T-helper 1 cell (primary cell): ENCODE measurements around the gene PRMT3.
"Not testable (repeated sequence)": the region's sequence is repeated elsewhere in the genome, so short reads cannot be mapped to it uniquely, and the experiment has no call there.

ENCODE experiments used
- DNase-seq, 5 donors: peaks; one replicate each; pipeline ENCODE4 v3.0.0-alpha.2; 2012 to 2020

PRMT3 gene

DNA sequence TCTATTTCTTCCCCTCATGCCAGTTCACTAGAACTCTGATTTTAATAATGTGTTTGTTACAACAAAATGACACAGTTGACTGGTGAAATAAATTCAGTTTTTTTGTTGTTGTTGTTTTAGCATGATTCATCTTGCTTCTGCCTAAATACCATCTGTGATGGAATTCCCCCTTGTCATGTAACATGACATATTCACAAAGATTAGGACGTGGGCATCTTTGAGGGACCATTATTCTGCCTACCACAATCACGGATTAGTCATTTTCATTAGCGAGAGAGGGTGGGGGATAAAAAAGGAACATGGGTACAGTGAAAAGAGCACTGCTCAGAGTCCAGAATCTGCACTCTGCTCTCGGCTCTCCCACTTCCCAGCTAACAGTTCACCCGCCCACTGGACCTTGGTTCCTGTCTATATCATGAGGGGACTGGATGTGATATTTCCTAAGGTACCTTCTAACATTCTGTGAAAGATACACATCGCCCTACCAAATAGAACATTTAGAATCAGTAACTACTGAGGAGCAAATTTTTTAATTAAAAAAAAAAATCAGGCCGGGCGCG lies 12.7 kb upstream of the PRMT3 start:
- no peak for DNase-seq

DNA sequence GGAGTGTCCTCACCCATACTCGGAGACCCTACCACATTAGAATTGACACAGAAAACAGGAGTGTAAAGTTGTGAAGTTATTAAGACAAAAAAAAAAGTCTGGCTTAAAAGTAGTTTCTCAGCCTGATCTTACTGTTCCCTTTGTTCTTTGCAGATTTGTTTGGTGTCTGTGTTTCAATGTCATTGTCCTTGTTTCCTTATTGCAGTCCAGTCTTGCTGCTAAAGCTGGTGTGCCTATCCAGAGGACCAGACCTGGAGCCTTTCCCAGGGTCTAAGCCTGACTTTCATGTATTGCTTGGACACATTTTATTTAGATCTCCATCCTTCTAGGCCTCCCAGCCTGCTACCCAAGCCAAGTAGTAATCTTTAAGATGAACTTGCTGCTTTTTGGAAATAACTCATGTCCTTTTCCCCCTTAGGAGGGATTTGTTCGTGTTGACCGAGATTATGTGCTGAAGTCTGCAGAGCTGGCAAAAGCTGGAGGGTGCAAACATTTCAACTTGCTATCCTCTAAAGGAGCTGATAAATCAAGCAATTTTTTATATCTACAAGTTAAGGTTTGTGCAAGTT lies 11.3 kb upstream of the PRMT3 start:
- no peak for DNase-seq

DNA sequence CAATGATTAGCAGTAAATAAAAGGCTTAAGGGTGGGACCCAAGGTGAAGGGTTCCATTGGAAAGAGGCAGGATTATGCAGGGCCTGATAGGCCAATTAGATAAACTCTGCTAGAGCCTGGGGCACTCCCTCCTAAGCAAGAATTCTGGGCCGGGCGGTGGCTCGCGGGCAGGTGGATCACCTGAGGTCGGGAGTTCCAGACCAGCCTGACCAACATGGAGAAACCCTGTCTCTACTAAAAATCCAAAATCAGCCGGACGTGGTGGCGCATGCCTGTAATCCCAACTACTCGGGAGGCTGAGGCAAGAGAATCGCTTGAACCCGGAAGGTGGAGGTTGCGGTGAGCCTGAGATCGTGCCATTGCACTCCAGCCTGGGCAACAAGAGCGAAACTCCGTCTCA lies 1.5 kb upstream of the PRMT3 start:
- DNase-seq = not testable (repeated sequence)

DNA sequence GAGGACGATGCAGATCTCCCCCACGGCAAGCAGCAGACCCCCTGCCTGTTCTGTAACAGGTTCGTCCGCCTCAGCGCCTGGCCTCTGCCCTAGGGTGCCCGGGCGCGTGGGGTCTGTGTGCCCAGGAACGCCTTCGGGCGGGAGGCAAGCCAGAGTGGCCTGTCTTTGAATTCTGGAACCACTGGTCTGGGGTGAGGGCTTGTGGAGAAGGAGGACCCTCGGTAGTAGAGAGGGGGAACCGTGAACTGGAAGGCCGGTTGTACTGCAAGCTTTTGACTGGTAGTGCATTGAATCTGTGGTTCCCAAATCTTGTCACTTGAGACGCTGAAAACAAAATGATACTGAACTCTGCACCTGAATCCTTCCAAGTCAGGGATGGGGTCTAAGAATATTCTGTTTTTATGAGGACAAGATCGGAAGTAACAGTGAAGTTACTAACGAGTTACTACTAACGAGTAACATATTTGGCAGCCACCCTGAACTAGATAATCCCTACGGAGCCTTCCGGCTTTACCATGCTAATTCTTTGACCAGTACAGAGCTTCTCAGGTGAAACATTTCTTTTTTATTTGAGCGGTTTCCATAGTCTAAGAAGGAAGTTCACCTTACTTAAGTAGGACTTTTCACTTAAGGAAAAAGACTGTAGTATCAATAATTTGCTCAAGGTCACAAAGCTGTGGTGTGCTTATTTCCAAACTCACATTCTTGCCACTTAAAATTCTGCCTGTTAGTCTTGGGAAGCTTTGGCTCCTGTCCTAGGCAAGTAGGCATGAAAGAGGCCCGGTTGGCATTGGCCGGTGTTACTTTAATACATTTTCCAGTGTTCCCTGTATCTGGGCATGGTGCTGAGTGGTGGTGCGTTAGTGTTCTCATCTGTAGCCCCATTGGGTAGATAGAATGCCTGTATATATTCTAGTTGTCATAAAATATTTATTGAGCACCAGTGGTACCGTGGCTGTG lies 860 bp downstream of the PRMT3 start:
- DNase-seq = no peak

DNA sequence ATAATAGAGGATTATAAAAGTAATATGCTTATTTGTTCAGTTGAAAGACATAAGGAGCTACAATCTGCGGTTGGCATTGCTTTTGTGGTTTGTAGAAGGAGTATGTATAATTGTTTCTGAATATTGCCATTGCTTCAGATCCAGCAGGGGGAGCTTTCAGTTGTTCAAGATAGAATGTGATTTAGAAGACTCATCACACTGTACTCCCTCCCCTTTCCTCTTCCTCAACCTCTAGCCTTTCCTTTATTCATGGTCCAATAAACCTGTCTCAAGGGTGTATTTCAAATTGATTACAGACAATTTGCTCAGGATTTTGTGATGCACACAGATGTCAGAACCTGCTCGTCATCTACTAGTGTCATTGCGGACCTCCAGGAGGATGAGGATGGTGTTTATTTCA lies 9.8 kb downstream of the PRMT3 start:
- peak in 2 of 5 donors; percentile 10 to 55 for DNase-seq

DNA sequence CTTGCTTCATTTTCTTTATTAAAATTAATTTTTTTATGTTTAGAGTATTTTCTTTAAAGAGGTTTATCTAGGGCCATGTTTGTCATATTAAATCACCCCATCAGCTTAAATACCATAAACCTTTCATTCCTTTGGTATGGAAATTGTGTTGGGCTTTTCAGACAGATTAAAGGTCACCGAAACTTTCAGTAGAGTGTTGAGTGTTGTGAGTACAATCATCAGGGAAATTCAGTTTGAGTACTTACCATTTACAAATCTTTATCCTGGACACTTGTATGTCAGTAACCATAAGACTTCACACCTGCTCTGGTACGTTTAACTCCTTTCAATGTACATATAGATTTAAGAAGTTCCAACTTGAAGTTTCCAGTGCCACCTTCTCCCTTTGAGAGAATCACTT lies 12.0 kb downstream of the PRMT3 start:
- no peak for DNase-seq

DNA sequence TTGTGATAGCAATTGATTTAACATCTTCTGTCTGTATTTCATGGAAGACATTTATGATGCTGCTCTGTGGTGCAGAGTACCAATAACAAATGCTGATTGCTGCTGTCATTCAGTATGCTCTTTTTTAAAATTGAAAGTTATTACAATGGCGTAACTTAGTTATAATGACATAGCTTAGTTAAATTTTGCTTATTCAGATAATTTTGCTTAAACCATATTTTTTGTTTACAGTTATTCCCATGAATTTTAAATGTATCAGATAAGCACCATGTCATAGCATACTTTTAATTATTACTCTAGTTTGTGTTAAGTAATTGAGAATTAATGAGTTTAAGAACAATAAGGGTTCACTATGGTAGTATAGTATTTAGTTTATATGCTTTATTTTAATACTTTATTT lies 15.5 kb downstream of the PRMT3 start:
- DNase-seq = no peak

DNA sequence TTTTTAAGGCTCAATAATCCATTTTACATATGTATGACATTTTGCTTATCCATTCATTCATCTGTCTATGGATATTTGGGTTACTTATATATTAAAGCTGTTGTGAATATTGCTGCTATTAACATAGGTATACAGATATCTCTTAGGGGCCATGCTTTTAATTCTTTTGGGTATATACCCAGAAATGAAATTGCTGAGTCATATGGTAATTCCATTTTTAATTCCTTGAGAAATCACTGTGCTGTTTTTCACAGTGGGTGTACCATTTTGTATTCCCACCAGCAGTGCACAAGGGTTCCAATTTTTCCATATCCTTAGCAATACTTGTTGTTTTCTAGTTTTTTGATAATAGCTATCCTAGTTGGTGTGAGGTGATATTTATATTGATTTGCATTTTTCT lies 19.0 kb downstream of the PRMT3 start:
- DNase-seq = no peak

DNA sequence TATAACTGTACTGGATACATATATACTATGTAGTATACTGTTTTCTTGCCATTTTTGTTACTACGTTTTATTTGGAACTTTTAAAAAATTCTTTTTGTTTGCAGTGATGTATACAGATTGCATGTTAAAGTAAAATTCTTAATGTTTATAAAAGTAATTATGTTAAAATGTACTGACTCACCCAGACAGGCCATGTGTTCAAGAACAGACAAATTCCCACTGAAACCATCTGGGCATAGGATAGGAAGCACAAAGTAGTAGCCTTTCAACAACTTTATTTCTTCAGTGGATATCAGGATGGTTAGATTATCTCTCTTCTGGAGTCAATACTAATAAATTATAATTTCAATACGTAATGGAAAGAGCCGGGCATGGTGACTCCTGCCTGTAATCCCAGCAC lies 19.8 kb downstream of the PRMT3 start:
- DNase-seq = no peak

DNA sequence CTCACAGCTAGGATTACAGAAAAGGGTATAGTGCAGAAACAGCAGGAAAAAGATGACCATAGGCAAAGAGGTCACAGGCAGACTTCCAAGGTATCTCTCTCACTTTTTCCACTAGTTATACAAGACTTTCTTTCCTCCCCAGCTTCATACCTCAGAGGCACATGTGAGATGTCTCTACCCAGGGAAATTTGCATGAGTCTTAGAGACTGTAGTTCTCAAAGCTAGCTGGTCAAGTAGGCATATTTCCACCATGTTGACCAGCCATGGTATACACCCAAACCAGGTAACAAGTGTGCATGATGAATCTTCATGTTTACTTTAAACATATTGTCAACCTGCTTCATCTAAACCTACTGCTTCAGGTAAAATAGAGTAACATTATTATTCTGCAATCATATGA lies 27.9 kb downstream of the PRMT3 start:
- no peak for DNase-seq

DNA sequence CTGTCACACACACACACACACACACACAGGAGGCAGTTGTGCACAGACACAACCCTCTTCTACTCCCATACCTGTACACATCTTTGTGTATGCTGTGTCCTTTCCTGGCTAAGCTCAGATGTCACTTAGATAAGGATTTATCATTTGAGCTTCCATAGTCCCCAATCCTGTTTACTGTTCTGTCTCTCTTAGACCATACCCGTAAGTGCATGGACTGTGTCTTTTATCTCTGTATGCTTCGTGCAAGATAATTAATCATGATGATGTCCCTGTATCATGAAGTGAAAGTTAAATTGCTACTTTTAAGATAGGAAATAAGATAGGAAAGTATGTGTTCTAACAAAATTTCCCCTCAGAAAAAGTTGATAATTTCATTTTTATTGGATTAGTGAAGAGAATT lies 30.3 kb downstream of the PRMT3 start:
- no peak for DNase-seq

DNA sequence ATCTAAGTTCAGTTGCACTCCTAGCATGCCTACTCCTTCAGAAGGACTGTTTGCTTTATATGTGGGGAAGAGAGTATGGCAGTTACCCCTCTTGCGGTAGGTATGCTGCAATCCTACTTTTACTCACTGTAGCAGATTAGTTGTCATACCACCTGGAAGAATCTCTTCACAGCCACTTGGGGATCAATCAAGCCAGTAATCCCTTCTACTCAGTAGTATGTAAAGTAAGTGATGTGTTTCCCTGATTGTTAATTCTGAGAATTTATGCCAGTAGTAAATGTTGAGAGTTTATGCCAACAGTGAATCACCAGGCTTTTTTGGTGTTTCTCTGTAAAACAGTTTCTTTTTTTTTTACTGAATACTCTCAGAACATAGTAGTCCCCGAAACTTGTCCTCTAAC lies 34.4 kb downstream of the PRMT3 start:
- peak in 1 of 5 donors; percentile 36 for DNase-seq

DNA sequence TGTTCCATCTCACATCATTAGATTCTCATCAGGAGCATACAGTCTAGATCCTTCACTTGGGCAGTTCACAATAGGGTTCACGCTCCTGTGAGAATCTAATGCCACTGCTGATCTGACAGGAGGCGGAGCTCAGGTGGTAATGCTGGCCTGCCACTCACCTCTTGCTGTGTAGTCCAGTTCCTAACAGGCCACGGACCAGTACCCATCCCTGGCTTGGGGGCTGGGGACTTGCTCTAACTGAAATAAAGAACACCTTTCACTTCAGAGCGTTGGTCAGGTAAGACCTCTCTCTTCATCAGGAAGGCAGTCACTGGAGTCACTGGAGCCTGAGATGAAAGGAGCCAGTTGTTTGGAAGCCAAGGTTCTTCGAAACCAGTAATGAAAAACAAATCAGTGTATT lies 41.7 kb downstream of the PRMT3 start:
- no peak for DNase-seq

DNA sequence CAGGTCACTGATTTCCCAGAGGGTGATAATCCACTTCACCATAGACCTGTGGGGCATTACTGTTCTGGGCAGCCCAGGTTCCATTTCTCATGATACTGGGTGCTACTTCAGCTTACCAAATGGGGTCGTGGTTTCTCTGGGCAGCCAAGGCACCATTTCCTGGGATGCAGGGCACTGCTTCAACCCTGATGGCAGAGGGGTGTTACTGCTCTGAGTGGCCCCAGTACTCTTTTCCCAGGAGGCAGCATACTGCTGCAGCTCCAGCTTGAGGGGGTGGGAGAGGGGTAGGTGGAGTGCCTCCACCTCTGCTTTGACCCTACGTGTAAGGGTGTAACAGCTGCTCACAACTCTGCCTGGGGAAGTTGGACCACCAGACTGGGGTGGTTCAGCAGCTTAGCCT lies 51.1 kb downstream of the PRMT3 start:
- no peak for DNase-seq

DNA sequence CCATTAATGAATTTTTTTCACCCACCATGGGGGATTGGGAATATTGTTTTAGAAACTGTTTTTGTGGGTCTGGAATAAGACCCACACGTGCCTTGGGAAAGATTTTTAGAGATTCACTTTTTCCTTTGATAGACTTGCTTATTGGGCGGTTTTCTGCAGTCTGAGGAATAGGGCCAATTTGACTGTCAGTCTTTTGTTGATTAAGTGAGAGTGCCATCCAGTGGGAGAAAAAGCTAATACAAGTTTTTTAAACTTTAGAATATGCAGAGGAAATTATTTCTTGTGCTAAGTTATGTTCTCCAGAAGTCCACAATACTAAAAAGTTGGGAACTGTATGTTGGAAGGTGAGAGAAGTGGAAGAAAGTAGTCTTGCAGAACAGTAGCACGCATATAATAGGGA lies 56.1 kb downstream of the PRMT3 start:
- DNase-seq = peak in 1 of 5 donors; percentile 13

DNA sequence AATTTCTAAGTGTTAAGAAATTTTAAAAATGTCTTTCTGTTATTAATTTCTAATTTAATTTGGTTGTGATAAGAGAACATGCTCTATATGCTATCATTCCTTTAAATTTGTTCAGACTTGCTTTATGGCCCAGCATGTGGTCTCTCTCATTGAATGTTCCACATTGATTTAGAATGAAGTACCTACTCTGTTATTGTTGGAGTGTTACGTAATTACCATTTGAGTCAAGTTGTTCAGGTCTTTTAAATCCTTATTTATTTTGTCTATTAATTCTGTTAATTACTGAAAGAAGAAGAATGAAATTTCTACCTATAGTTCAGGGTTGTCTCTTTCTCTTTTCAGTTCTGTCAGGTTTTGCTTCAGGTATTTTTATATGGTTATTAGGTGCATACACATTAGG lies 57.0 kb downstream of the PRMT3 start:
- no peak for DNase-seq

DNA sequence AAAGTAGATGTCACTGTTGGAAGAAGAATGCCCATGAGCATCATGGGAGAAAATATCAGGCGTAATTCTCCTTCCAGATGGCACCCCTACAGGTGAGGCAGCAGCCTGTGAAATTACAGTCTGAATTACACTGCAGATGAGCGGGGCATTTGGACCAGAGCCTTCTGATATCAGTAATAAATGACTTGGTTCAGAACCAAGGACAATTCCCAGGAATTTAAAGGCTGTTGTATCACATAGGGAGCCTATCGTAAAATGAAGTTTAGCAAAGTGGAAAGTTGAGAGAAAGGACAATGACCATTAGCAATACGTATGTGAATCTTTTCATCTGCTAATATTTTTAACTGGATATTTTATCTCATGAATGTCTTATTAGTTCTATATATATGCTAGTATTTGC lies 61.3 kb downstream of the PRMT3 start:
- no peak for DNase-seq

DNA sequence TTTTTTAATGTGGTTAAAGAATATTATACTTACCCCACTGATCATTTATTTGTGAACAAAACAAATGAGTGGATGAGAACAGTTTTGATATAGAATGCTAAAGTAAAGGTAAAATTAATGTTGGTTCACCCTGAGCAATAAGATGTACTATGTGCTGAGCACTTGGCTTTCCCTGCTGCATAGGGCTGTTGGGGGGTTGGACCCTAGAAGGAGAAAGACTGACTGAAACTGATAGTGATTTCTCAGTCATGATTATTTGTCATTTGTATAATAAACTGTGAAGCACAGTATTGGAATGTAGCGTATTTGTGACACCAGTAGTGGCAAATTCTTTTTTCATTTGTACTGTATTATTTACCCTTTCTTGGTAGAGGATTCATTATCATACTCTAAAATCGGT lies 63.3 kb downstream of the PRMT3 start:
- DNase-seq = no peak

DNA sequence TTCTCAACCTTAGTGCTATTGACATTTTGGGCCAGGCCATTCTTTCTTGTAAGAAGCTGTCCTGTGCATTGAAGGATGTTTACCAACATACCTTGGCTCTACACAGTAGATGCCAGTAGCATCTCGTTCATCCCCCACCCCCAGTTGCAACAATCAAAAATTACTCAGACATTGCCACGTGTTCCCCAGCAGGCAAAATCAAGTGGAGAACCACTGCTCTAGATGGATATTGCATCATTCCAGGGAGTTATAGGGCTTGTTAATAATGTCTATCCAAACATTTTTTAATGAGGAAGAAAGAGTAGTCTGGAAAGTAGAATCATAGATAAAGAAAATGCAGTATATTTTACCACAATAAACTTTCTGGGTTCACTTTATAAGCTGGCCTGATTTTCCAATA lies 64.1 kb downstream of the PRMT3 start:
- DNase-seq = no peak

DNA sequence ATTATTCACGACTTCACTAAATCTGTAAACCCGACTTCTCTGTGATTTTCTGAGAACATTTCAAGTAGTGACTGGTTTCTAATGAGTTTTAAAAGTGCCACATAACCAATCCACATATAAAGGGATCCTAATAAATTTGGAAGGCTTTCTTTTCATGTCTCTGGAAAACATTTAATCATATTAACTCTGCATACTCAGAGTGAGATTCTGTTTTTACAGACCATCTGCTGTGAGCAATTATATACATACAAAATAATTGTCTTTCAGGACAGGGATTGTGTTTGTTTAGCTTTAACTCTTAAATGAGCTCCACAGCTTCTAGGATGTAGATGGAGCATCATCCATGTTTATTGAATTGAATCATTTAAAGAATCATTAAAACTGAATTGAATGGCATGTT lies 65.1 kb downstream of the PRMT3 start:
- DNase-seq = no peak

DNA sequence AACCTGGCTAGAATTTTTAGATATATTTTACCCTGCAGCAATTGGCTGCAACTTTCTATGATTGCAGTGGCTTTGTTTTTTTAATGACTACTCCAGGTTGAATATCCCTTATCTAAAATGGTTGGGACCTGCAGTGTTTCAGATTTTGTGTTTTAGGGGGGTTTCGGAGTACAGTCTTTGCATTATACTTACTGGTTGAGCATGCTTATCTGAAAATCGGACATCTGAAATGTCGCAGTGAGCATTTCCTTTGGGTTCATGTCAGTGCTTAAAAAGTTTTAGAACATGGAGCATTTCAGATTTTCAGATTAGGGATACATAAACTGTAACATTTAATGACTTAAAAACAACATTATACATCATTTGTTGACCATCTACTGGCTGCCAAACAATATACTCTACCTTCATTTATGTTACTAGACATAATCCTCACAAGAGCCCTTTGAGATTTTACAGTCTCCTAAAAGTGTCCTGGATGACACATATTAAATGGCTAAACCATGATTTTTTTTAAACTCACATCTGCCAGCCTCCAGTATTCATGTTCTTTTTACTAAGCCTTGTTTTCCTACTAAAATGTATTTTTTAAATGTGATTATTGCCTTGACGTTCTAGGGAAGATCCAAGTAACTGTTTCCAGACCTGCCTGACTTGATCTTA lies 66.3 kb downstream of the PRMT3 start:
- no peak for DNase-seq

DNA sequence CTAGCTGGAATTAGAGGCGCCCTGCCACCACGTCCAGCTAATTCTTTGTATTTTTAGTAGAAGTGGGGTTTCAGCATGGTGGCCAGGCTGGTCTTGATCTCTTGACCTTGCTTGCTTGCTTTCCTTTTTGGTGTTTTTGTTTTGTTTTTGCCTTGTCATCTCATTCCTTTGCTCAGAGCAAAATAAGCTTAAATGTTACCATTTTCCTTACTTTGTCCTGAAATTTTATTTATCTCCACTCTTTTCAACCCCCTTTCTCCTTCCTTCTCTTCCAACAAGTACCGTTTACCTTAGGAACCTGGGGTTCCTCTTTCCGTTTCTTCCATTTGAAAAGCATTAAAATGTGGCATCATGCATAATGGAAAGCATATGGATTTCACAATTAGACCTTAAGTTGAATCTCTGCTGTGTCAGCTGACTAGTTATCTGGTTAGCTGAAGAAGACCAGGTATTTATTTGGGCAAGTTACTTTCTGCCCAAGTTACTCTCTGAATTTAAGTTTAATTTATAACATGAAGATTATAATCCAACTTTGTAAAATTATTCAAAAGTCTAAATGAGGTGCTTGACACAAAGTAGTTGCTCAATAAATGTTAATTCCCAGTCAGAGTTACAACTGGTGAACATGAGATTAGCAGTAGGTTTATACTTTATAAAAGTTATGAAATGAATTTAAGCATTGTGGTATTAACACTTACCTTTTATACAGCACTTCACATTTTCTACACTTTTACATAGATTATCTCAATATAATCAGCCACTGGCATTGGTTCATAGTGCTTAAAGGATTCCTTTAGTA lies 69.7 kb downstream of the PRMT3 start:
- DNase-seq = no peak
